Fibroblast of lung (primary cell): ENCODE results near the gene IFNG-AS1. TPM values are rescaled to one million over a fixed set of nuclear protein-coding genes. Genes with fewer than 3 reads are reported as not detected.

ENCODE experiments used
- DNase-seq, 2 donors: peaks; one replicate each; pipeline versions ENCODE4 v3.0.0 to v3.0.0-alpha.2; 2010; ENCODE audit warnings: low read depth in 2 of 2
- H2AFZ ChIP-seq: 2 replicates; pipeline ENCODE4 v1.5.1; 2012; ENCODE audit warnings: low read length, control low read depth, inconsistent platforms
- H3K27ac ChIP-seq: 2 replicates; pipeline ENCODE4 v1.5.1; 2011; ENCODE audit warnings: low read length, control low read depth; ENCODE audit not compliant: insufficient read depth
- H3K27me3 ChIP-seq: 2 replicates; pipeline ENCODE4 v1.5.1; 2011; ENCODE audit warnings: mild to moderate bottlenecking, low read length; ENCODE audit not compliant: control insufficient read depth, insufficient read depth
- H3K36me3 ChIP-seq: 2 replicates; pipeline ENCODE4 v1.5.1; 2011; ENCODE audit warnings: low read length; ENCODE audit not compliant: control insufficient read depth, insufficient read depth
- H3K4me1 ChIP-seq: 2 replicates; pipeline ENCODE4 v1.5.1; 2011; ENCODE audit warnings: low read length; ENCODE audit not compliant: control insufficient read depth, insufficient read depth; ENCODE audit errors: extremely low read depth
- H3K4me2 ChIP-seq: 2 replicates; pipeline ENCODE4 v1.5.1; 2011; ENCODE audit warnings: low read length, control low read depth; ENCODE audit not compliant: insufficient read depth; ENCODE audit errors: extremely low read depth
- H3K4me3 ChIP-seq, 4 experiments: fragments of 200-600 bp in 1 of 4; sonication (generic) in 1 of 4; replicated peaks in 1 of 4; 2 replicates each; pipeline ENCODE4 v1.5.1; 2011 to 2016; ENCODE audit warnings: low read length in 4 of 4, low read depth in 3 of 4, mild to moderate bottlenecking in 3 of 4, control low read depth in 2 of 4, inconsistent platforms in 1 of 4, mixed read lengths in 1 of 4; ENCODE audit not compliant: insufficient read depth in 1 of 4; ENCODE audit errors: control extremely low read depth in 1 of 4
- H3K79me2 ChIP-seq: 2 replicates; pipeline ENCODE4 v1.5.1; 2012; ENCODE audit warnings: mild to moderate bottlenecking, low read length, inconsistent platforms; ENCODE audit not compliant: control insufficient read depth, insufficient read depth
- H3K9ac ChIP-seq: 2 replicates; pipeline ENCODE4 v1.5.1; 2011; ENCODE audit warnings: mild to moderate bottlenecking, low read length, control low read depth; ENCODE audit not compliant: insufficient read depth
- H3K9me3 ChIP-seq: 2 replicates; pipeline ENCODE4 v1.5.1; 2012; ENCODE audit warnings: low read depth, low read length; ENCODE audit not compliant: control insufficient read depth, insufficient read depth
- H4K20me1 ChIP-seq: 2 replicates; pipeline ENCODE4 v1.5.1; 2011; ENCODE audit warnings: low read length; ENCODE audit not compliant: control insufficient read depth, insufficient read depth; ENCODE audit errors: extremely low read depth
- CTCF ChIP-seq, 2 donors: IDR thresholded peaks in 1 of 2; conservative IDR thresholded peaks in 1 of 2; 1 replicate in 1 of 2; 2 replicates in 1 of 2; pipeline ENCODE4 v1.5.1; 2011 to 2012; ENCODE audit warnings: low read length in 2 of 2, control low read depth in 1 of 2, inconsistent platforms in 1 of 2, low read depth in 1 of 2, mild to moderate bottlenecking in 1 of 2
- EZH2 ChIP-seq: IDR thresholded peaks from 2 replicates; pipeline ENCODE4 v1.5.1; 2012; ENCODE audit warnings: low read length, control low read depth, mild to moderate bottlenecking; ENCODE audit errors: missing control alignments
- polyA plus RNA-seq, 2 donors: library from polyadenylated mRNA; depleted of rRNA in 1 of 2; stranded (reverse) in 1 of 2; unstranded in 1 of 2; fragments of >200 nt; gene quantifications; 2 replicates each; pipeline ENCODE4 v1.2.1, GENCODE V29; 2011 to 2012; ENCODE audit warnings: missing spikeins in 1 of 2
- total RNA-seq: library from RNA; depleted of rRNA; stranded (reverse); fragments of >200 nt; gene quantifications from 2 replicates; pipeline ENCODE4 v1.2.1, GENCODE V29; 2014

The IFNG-AS1 gene
- total and polyA plus RNA-seq, 2 donors (not counting 1 experiment from before 2014, with no cell fraction given) = not detected

GRCh38 chr12:67998379-67998778 lies 9.1 kb downstream of the IFNG-AS1 start:
- Histone ChIP-seq H3K79me2 (no peaks in the 10 kb centered on the region), H3K4me1 (no peaks in the 10 kb centered on the region), H2AFZ (no peak overlapping the region), H3K9me3 (no peaks in the 10 kb centered on the region), H4K20me1 (no peaks in the 10 kb centered on the region), H3K9ac (no peak overlapping the region), H3K4me3 (no peak overlapping the region), H3K27me3 (no peaks in the 10 kb centered on the region), H3K4me2 (no peak overlapping the region), H3K36me3 (no peaks in the 10 kb centered on the region), H3K27ac (no peak overlapping the region)
- DNase-seq = no peak
- TF ChIP-seq CTCF (conservative IDR thresholded peaks at IDR 0.05 in 1 of 2, IDR thresholded peaks at IDR 0.05 in 1 of 2; ENCODE audit: low read depth in 1 of 2, low read length in 2 of 2) (no peak), EZH2 (no peak)

GRCh38 chr12:67999244-67999643 lies 10.0 kb downstream of the IFNG-AS1 start:
- Histone ChIP-seq H3K4me2 (no peak overlapping the region), H3K27me3 (no peaks in the 10 kb centered on the region), H3K9ac (no peak overlapping the region), H3K79me2 (no peaks in the 10 kb centered on the region), H2AFZ (no peak overlapping the region), H3K36me3 (no peaks in the 10 kb centered on the region), H3K4me1 (no peaks in the 10 kb centered on the region), H3K4me3 (no peak overlapping the region), H3K27ac (no peak overlapping the region), H4K20me1 (no peaks in the 10 kb centered on the region), H3K9me3 (no peaks in the 10 kb centered on the region)
- DNase-seq = no peak
- no peak for TF ChIP-seq CTCF (conservative IDR thresholded peaks at IDR 0.05 in 1 of 2, IDR thresholded peaks at IDR 0.05 in 1 of 2; ENCODE audit: low read depth in 1 of 2, low read length in 2 of 2)
- TF ChIP-seq EZH2 = no peak

- Histone ChIP-seq H4K20me1 (no peaks in the 10 kb centered on the region), H3K27ac (no peak overlapping the region), H3K36me3 (no peaks in the 10 kb centered on the region), H3K4me2 (no peak overlapping the region), H3K9me3 (no peaks in the 10 kb centered on the region), H2AFZ (no peak overlapping the region), H3K4me1 (no peaks in the 10 kb centered on the region), H3K4me3 (no peak overlapping the region), H3K79me2 (no peaks in the 10 kb centered on the region), H3K27me3 (no peaks in the 10 kb centered on the region), H3K9ac (no peak overlapping the region)
- DNase-seq = peak; percentile 2 to 25
- TF ChIP-seq CTCF (conservative IDR thresholded peaks at IDR 0.05 in 1 of 2, IDR thresholded peaks at IDR 0.05 in 1 of 2; ENCODE audit: low read depth in 1 of 2, low read length in 2 of 2) (peak in 1 of 2 donors; percentile 35), EZH2 (no peak)
Observed at GRCh38 chr12:68001486-68002466, 12.5 kb downstream of the IFNG-AS1 start.
